H9 (cell line): Measurements from ENCODE around the gene U2AF1L4. TPM values are rescaled to one million over a fixed set of nuclear protein-coding genes. Genes with fewer than 3 reads are reported as not detected.

ENCODE experiments used
- DNase-seq: peaks from one replicate; pipeline ENCODE4 v3.0.0-alpha.2; 2017
- H2AFZ ChIP-seq: one replicate; pipeline ENCODE4 v1.6.1; 2013; ENCODE audit warnings: mild to moderate bottlenecking, low read length, control low read depth, moderate library complexity
- H2AK5ac ChIP-seq: 2 replicates; pipeline ENCODE4 v1.6.1; 2013; ENCODE audit warnings: low read length, control low read depth, mixed read lengths; ENCODE audit not compliant: insufficient read length
- H2BK120ac ChIP-seq: one replicate; pipeline ENCODE4 v1.6.1; 2013; ENCODE audit warnings: low read depth, mild to moderate bottlenecking, low read length, control low read depth, inconsistent platforms; ENCODE audit not compliant: poor library complexity, severe bottlenecking
- H2BK12ac ChIP-seq: 2 replicates; pipeline ENCODE4 v1.6.1; 2013; ENCODE audit warnings: low read length, control low read depth, mixed read lengths, low read depth; ENCODE audit not compliant: insufficient read length
- H2BK15ac ChIP-seq: 2 replicates; pipeline ENCODE4 v1.6.1; 2013; ENCODE audit warnings: low read depth, low read length, control low read depth
- H2BK20ac ChIP-seq: one replicate; pipeline ENCODE4 v1.6.1; 2013; ENCODE audit warnings: low read depth, mild to moderate bottlenecking, low read length, control low read depth, inconsistent platforms; ENCODE audit not compliant: poor library complexity, severe bottlenecking
- H2BK5ac ChIP-seq: 2 replicates; pipeline ENCODE4 v1.6.1; 2013; ENCODE audit warnings: low read length, control low read depth, mixed read lengths; ENCODE audit not compliant: insufficient read length
- H3K14ac ChIP-seq: 2 replicates; pipeline ENCODE4 v1.6.1; 2013; ENCODE audit warnings: low read length, control low read depth; ENCODE audit not compliant: insufficient read depth
- H3K18ac ChIP-seq: 2 replicates; pipeline ENCODE4 v1.6.1; 2013; ENCODE audit warnings: low read depth, mild to moderate bottlenecking, mixed read lengths, low read length, control low read depth; ENCODE audit not compliant: insufficient read length
- H3K23ac ChIP-seq: 2 replicates; pipeline ENCODE4 v1.6.1; 2013; ENCODE audit warnings: low read length, control low read depth, mixed read lengths, low read depth; ENCODE audit not compliant: insufficient read length
- H3K23me2 ChIP-seq: 2 replicates; pipeline ENCODE4 v1.6.1; 2013; ENCODE audit warnings: low read depth, mild to moderate bottlenecking, mixed read lengths, low read length, control low read depth; ENCODE audit not compliant: insufficient read length, poor library complexity, severe bottlenecking
- H3K27ac ChIP-seq: 2 replicates; pipeline ENCODE4 v1.5.1; 2013; ENCODE audit warnings: low read length, control low read depth, mixed read lengths, low read depth; ENCODE audit not compliant: insufficient read length
- H3K27me3 ChIP-seq: 2 replicates; pipeline ENCODE4 v1.6.1; 2013; ENCODE audit warnings: low read length, control low read depth, inconsistent platforms; ENCODE audit not compliant: insufficient read depth
- H3K4ac ChIP-seq: 2 replicates; pipeline ENCODE4 v1.6.1; 2013; ENCODE audit warnings: low read depth, mild to moderate bottlenecking, control low read depth, inconsistent platforms, low read length, moderate library complexity
- H3K4me1 ChIP-seq: 2 replicates; pipeline ENCODE4 v1.6.1; 2013; ENCODE audit warnings: low read length, control low read depth, inconsistent platforms; ENCODE audit not compliant: insufficient read depth
- H3K4me2 ChIP-seq: 2 replicates; pipeline ENCODE4 v1.6.1; 2013; ENCODE audit warnings: low read length, control low read depth, mixed read lengths; ENCODE audit not compliant: insufficient read length, insufficient read depth
- H3K56ac ChIP-seq: 2 replicates; pipeline ENCODE4 v1.6.1; 2013; ENCODE audit warnings: low read depth, mild to moderate bottlenecking, mixed read lengths, low read length, control low read depth; ENCODE audit not compliant: insufficient read length
- H3K79me1 ChIP-seq: 2 replicates; pipeline ENCODE4 v1.6.1; 2013; ENCODE audit warnings: low read depth, mild to moderate bottlenecking, moderate library complexity, low read length, control low read depth, inconsistent platforms; ENCODE audit not compliant: insufficient read depth, poor library complexity, severe bottlenecking
- H3K79me2 ChIP-seq: 2 replicates; pipeline ENCODE4 v1.6.1; 2013; ENCODE audit warnings: low read length, control low read depth, inconsistent platforms; ENCODE audit not compliant: insufficient read depth
- H3K9ac ChIP-seq: 2 replicates; pipeline ENCODE4 v1.6.1; 2013; ENCODE audit warnings: low read length, control low read depth, mixed read lengths; ENCODE audit not compliant: insufficient read length; ENCODE audit errors: extremely low read depth
- H3K9me3 ChIP-seq: one replicate; pipeline ENCODE4 v1.6.1; 2013; ENCODE audit warnings: low read depth, low read length, inconsistent platforms; ENCODE audit not compliant: control insufficient read depth
- H3T11ph ChIP-seq: one replicate; pipeline ENCODE4 v1.6.1; 2013; ENCODE audit warnings: mild to moderate bottlenecking, low read length, control low read depth, inconsistent platforms
- H4K20me1 ChIP-seq: one replicate; pipeline ENCODE4 v1.6.1; 2013; ENCODE audit not compliant: control insufficient read depth, insufficient read length, insufficient read depth
- H4K5ac ChIP-seq: 2 replicates; pipeline ENCODE4 v1.6.1; 2013; ENCODE audit warnings: low read depth, mild to moderate bottlenecking, mixed read lengths, low read length, control low read depth; ENCODE audit not compliant: insufficient read length
- H4K8ac ChIP-seq: replicated peaks from 2 replicates; pipeline ENCODE4 v1.6.1; 2013; ENCODE audit warnings: low read length, control low read depth, mixed read lengths, low read depth; ENCODE audit not compliant: insufficient read length
- H4K91ac ChIP-seq: 2 replicates; pipeline ENCODE4 v1.6.1; 2013; ENCODE audit warnings: low read depth, mild to moderate bottlenecking, moderate library complexity, mixed read lengths, low read length, control low read depth; ENCODE audit not compliant: insufficient read length
- H3K27ac Mint-ChIP-seq, 3 experiments: 2 replicates in 2 of 3; 3 replicates in 1 of 3; pipeline ENCODE4 v1.8.0; 2020 to 2021; ENCODE audit warnings: mixed read lengths in 3 of 3, mild to moderate bottlenecking in 1 of 3, moderate library complexity in 1 of 3
- H3K27me3 Mint-ChIP-seq: 2 replicates; pipeline ENCODE4 v1.8.0; 2021; ENCODE audit warnings: low read depth, mild to moderate bottlenecking, moderate library complexity, mixed read lengths
- H3K36me3 Mint-ChIP-seq, 3 experiments: 2 replicates in 2 of 3; 3 replicates in 1 of 3; pipeline ENCODE4 v1.8.0; 2020 to 2021; ENCODE audit warnings: low read depth in 3 of 3, mixed read lengths in 3 of 3; ENCODE audit not compliant: insufficient read depth in 1 of 3
- H3K4me1 Mint-ChIP-seq, 2 experiments: 2 replicates each; pipeline ENCODE4 v1.8.0; 2020; ENCODE audit warnings: mixed read lengths in 2 of 2
- H3K4me3 Mint-ChIP-seq, 2 experiments: 2 replicates in 1 of 2; 3 replicates in 1 of 2; pipeline ENCODE4 v1.8.0; 2020 to 2021; ENCODE audit warnings: mild to moderate bottlenecking in 2 of 2, mixed read lengths in 2 of 2, moderate library complexity in 1 of 2
- H3K9me3 Mint-ChIP-seq, 2 experiments: 2 replicates in 1 of 2; 3 replicates in 1 of 2; pipeline ENCODE4 v1.8.0; 2020; ENCODE audit warnings: mild to moderate bottlenecking in 2 of 2, mixed read lengths in 2 of 2, moderate library complexity in 1 of 2
- WGBS: extraction: QIAGEN DNeasy Blood & Tissue Kit; methylation state at CpG from one replicate; pipeline ENCODE4 v1.1.7; 2013; ENCODE audit warnings: missing lambda C conversion rate, low lambda C conversion rate, mixed read lengths; ENCODE audit not compliant: insufficient read length; ENCODE audit errors: extremely low coverage; 5-methylcytosine and 5-hydroxymethylcytosine counted together
- total RNA-seq: library from RNA; stranded (reverse); gene quantifications from 2 replicates; pipeline ENCODE4 v1.2.1, GENCODE V29; 2021
- TF ChIP-seq, protein P1 (sequence below): fragments of 200-600 bp; sonication (generic); conservative IDR thresholded peaks from 3 replicates; pipeline ENCODE4 v1.8.0; 2021; ENCODE audit warnings: antibody characterized with exemption, mild to moderate bottlenecking

The U2AF1L4 gene
- total RNA-seq, 1 experiment from 2014 or later: 16.8 TPM

DNA sequence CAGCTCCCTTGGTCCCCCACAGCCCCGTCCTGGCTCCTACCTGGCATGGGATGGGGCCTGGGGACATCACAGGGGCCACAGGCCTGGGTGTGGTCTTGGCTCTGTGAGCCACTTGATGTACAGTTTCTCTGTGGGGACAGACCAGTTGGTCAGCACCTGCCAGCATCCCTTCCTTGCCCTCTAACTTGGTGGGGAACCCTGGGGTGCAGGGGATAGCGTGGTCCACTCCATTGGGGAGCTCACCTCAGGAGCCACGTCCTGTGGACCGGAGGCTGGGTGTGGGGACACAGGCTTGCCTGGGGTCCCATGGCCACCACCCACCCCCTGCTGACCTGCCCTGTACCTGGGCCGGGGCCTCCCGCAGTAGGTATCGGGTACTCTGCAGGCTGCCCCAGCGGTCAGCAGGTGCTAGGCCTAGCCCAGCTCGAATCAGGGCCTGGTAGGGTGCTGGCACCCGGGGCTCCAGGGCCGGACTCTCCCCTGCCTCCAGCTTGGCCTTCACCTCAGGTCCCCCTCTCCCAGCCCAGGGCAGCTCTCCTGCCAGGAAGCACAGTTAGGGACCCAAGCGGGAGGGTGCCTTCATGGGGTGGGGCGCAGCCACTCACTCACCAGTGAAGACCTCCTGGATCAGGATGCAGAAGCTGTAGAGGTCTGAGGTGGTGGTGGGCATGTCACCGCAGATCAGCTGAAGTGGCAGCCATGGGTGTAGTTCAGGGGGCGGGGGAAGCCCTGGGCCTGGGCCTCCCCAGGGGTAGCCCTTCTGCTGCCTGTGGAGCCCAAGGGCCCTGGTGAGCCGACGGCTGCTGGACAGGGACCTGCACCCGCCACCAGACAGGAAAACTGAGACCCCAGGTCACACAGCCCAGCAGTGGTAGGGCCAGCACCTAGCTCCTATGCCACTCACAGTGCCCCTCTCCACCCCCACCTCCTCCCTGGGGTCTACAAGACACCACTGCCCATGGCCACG, 45.0 kb upstream of the U2AF1L4 start:
- no peak overlapping the region for H2BK12ac ChIP-seq
- no peak overlapping the region for H3K9ac ChIP-seq
- no peak overlapping the region for H2BK120ac ChIP-seq
- H3K27ac Mint-ChIP-seq: no peak overlapping the region
- peaks cover 8 to 15% of the 10 kb centered on the region in 2 experiments for H3K4me1 Mint-ChIP-seq
- H3K4ac ChIP-seq: no peak overlapping the region
- no peak overlapping the region for H4K8ac ChIP-seq
- no peak overlapping the region for H3K56ac ChIP-seq
- WGBS: no CpG with 5 or more reads among the region's 19 CpGs
- no peaks in the 10 kb centered on the region for H3K79me1 ChIP-seq
- H3K27me3 Mint-ChIP-seq: peaks cover 7% of the 10 kb centered on the region
- no peak overlapping the region for H3K4me3 Mint-ChIP-seq
- H4K5ac ChIP-seq: no peak overlapping the region
- H2BK15ac ChIP-seq: no peak overlapping the region
- H3K4me1 ChIP-seq: no peaks in the 10 kb centered on the region
- peak; percentile 20 for DNase-seq
- H3T11ph ChIP-seq: no peak overlapping the region
- H2BK5ac ChIP-seq: no peak overlapping the region
- H3K27me3 ChIP-seq: no peaks in the 10 kb centered on the region
- no peaks in the 10 kb centered on the region for H3K9me3 Mint-ChIP-seq
- H3K23ac ChIP-seq: no peak overlapping the region
- H2BK20ac ChIP-seq: no peak overlapping the region
- H3K9me3 ChIP-seq: no peaks in the 10 kb centered on the region
- no peaks in the 10 kb centered on the region; a peak in 1 of 7 replicates for H3K36me3 Mint-ChIP-seq
- no peak overlapping the region for H2AFZ ChIP-seq
- H3K4me2 ChIP-seq: no peak overlapping the region
- peaks cover 3% of the 10 kb centered on the region for H4K20me1 ChIP-seq
- H3K27ac ChIP-seq: no peak overlapping the region
- TF ChIP-seq, protein P1, sequence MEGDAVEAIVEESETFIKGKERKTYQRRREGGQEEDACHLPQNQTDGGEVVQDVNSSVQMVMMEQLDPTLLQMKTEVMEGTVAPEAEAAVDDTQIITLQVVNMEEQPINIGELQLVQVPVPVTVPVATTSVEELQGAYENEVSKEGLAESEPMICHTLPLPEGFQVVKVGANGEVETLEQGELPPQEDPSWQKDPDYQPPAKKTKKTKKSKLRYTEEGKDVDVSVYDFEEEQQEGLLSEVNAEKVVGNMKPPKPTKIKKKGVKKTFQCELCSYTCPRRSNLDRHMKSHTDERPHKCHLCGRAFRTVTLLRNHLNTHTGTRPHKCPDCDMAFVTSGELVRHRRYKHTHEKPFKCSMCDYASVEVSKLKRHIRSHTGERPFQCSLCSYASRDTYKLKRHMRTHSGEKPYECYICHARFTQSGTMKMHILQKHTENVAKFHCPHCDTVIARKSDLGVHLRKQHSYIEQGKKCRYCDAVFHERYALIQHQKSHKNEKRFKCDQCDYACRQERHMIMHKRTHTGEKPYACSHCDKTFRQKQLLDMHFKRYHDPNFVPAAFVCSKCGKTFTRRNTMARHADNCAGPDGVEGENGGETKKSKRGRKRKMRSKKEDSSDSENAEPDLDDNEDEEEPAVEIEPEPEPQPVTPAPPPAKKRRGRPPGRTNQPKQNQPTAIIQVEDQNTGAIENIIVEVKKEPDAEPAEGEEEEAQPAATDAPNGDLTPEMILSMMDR: no peak
- no peak overlapping the region for H3K14ac ChIP-seq
- H2AK5ac ChIP-seq: no peak overlapping the region
- H3K79me2 ChIP-seq: no peaks in the 10 kb centered on the region
- H3K23me2 ChIP-seq: peaks cover under 1% of the 10 kb centered on the region
- no peak overlapping the region for H4K91ac ChIP-seq
- H3K18ac ChIP-seq: no peak overlapping the region
